Cerebellar nuclear complex (tissue), 1 donor: ENCODE data around the gene SHISA6.

ENCODE experiments used
- DNase-seq, 2 experiments: peaks; one replicate each; lab custom pipeline; 2025; lab: John Stamatoyannopoulos, UW

Gene SHISA6

DNA sequence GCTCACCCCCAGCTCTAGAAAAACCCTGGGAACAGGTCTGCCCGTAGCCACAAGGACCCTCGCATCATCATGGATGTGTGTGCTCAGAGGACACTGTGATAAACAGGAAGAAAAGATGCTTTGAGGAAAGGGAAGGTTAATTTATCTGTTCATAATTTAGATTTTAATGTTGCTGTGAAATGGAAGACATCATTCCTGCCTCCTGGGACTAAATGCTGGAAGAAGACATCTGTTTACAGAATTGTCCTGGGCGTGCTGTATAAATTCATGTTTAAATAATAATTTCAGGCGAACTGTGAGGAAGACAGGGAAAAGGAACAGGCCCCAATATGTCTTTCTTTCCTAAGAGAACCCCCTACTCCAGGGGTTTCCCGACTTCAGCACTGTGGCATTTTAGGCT is 112.6 kb downstream of the SHISA6 start:
- DNase-seq = no peak

DNA sequence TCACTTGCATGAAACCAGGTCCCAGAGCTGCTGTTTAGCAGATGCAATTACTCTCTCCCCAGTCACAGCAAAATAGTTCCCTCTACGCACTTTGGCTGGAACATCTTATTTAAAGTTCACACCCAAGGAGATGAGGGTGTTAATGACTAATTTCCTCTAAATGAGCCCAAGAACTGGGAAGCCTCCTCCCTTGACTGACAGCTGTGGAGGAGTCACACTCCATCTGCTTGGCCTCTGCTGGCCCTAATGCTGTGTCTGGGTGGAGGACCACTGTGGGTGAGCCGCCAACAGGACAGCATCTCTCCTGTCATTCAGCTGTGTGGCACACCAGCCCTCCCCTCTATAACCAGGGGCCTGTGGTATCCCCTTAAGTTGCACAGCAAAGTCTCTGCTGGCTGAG is 115.4 kb downstream of the SHISA6 start:
- DNase-seq = no peak

DNA sequence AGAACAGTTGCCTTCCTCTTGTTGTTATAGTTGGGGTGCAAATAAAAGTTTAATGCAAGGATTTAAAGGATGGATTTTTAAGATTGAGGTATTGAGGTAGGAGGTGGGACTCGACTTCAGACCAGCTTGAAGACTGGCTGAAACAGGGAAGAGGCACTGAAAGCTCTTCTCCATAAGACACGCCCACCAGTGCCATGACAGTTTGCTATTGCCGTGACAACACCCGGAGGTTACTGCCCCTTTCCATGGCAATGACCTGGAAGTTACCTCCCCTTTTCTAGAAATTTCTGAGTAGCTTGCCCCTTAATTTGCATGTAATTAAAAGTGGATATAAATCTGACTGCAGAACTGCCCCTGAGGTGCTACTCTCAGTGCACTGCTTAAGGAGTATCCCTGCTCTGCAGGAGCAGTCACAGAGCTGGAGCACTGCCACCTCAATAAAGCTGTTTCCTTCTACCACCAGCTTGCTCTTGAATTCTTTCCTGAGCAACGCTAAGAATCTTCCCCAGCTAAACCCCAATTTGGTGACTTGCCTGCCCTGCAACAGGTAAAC is 122.6 kb downstream of the SHISA6 start:
- DNase-seq = no peak

DNA sequence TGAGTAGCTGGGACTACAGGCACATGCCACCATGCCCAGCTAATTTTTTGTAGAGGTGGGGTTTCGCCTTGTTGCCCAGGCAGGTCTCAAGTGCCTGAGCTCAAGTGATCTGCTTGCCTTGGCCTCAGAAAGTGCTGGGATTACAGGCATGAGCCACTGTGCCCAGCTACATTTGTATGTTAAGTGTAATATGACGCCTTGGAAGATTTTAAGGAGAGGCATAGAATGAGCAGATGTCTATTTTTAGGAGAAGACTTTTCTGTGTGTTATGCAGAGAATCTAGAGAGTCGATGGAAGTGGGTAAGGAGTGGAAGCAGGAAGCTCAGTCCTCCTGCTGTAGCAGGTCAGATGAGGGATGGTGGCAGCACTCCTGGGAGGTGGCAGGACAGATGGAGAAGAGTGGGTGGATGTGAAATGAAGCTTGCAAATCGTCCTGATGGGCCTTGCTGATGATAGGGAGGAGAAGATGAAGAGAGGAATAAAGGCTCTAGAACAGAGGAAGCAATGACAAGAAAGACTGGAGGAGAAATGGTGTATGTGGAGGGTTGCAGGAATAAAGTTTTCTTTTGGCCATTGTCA is 125.3 kb downstream of the SHISA6 start:
- DNase-seq = no peak

DNA sequence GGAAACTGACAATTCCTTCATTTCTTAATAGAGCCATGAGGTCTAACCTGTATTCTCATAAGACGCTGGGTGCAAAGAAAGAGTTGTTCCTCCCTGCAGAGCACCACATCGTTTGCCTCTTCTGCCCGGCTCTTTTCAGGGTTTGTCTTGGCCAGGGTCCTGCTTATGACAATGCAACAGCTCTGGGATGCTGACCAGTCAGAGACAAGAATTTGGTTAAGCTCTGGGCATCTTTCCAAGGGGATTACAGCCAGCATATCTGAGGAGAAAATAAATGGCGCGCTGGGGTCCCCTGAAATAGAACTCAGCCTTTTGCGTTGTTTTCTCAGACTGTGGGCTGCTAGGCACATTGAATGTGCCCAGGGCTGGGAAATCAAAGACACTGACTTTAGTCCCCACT is 128.6 kb downstream of the SHISA6 start:
- no peak for DNase-seq

DNA sequence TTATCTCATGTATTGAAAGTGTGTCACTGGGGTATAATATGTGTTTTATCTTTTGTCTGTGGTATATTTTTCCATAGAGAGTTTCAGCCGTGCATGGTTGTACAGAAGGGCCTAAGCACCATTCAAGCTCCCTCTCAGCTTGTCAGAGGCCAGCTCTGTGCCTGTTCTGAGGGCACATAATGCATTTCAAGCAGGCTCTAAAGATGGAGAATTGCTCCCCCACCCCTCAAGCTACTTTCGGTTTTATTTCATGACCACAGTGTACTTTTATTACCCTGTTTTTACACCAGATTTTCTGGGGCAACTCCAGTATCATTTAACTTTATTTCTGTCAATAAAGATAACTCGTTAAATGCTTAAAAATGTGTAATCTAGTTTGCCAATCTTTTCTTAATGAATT is 131.7 kb downstream of the SHISA6 start:
- no peak for DNase-seq

DNA sequence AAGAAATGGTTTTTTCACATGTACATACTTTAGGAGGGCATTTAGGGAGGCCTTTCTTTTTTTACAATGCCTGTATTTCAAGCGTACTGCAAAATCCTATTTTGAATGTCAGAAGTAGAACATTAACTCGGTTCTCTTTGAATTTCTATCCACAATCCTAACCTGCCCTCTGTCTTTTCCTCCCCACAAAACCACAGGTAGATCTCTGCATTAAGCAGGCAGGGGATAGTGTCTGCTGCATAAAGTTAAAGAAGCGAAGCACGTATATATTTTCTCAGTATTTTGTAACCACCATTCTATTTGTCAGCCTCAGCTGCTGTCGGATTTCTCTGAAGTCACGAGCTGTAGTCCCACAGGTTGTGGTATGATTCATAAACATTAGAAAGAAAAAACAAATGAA is 137.5 kb downstream of the SHISA6 start:
- DNase-seq = no peak

DNA sequence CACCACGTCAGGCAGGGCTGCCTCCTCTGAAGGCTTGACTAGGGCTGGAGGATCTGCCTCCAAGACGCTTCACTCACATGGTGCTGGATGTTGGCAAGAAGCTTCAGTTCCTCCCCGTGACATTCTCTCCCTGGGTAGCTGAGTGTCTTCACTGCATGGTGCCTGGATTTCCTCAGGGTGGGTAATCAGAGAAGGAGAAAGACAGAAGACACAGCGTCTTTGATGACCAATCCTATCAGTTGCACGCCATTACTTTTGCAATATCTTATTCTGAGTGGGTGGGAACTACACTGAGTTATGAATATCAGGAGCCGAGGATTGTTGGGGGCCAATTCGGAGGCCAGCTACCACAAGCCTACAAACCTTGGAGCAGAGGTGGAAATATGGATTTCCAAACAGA is 139.7 kb downstream of the SHISA6 start:
- DNase-seq = no peak

DNA sequence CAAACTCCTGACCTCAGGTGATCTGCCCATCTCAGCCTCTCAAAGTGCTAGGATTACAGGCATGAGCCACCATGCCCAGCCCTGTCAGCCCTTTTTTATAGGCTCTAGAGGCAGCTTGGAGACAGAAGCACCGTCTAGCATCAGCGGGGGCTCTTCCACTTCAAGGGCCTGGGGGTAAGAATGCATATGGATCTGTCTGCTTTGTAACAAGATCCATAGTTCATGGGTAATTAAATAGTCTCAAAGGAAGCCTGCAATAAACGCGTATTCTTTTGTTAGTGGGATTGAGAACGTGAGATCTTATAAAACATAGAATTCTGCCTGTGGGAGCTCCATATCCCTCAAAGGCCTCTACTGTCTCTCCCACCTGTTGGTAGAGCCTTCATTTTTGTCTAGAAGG is 142.1 kb downstream of the SHISA6 start:
- DNase-seq = no peak

DNA sequence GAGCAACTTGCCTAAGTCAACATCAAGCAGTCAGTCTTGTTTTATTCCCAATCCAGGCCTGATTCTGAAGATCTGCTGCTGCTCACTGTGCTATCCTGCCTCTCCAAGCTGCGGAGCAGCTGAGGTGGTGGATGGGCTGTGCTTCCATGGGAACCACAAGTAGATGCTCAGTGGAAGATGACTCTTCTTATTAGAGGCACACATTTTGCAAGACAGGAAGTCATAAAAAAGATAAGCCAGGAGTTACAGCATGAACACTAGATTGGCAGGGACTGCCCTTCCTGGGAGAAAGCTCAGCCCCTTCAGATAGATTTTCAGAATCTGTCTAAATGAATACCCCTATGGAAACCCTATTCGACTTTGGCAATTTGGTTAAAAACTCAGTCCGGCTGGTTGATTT is 143.1 kb downstream of the SHISA6 start:
- no peak for DNase-seq

DNA sequence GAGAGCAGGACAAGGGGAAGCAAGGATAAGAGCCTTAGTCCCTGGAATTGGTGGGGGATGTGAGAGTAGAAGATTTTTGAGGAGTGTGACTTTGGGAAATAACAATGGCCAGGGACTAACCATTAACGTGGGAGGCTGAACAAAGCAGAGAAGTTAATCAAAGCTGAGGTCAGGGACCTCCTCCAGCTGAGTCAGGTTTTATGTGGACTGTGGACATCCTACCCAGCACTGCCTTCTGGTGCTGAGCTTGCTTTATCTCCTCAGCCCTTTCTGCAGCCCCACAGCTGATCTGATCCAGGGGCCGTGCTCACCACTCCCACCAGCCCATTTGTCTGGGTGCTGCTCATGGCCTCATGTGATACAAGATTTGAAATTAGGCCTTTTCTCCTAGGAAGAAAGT is 146.6 kb downstream of the SHISA6 start:
- no peak for DNase-seq

DNA sequence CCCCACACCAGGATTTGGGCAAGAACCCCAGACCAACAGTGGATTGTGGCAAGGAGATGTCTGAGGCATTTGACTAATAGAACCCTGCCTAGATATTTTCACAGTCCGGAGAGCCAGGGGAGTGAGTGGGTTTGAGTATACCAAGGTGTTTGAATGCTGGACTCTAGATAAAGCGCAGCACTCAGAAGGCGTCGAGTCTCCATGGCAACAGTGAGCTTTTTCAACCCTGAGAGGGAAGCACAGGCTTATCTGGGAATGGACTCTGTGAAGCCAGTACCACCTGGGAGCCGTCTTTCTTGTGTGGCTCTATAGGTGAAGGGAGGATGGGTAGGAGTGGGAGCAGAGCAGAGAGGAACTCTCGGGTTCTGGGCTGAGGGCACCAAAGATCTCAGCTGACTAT is 147.0 kb downstream of the SHISA6 start:
- no peak for DNase-seq

DNA sequence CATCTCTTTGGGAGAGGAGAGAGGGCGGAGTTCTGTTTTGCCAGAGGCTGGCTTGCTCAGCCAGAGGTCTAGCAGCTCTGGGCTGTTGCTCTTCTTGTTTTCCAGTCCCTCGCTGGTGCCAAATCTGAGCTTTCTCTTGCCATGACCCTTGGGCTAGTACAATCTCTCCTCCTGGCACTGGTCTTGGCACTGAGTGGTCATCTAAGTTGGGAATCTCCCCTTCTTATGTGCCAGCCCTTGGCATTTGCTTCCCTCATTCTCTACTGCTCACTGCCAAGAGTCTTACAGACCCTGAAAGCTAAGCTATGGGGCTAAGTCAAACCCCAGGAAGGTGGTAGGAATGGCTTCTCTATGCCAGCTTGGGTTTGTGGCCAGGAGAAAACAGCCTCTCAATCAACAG is 148.6 kb downstream of the SHISA6 start:
- DNase-seq = no peak

DNA sequence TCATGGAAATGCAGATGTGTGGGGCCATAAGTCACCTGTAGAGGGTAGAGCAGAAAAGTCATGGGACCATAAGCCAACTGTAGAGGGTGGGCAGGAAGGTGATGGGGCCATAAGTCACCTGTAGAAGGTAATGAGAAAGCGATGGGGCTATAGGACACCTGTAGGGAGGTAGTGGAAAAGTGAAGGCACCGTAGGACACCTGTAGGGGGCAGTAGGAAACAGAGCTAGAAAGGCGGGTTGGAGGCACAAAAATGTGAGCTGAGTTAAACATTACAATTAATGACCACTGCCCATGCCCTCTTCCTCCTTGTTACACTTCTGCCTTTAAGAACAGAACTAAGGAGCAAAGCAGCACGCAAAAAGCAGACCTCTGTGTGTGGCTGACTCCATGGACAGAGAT is 150.1 kb downstream of the SHISA6 start:
- DNase-seq = no peak

DNA sequence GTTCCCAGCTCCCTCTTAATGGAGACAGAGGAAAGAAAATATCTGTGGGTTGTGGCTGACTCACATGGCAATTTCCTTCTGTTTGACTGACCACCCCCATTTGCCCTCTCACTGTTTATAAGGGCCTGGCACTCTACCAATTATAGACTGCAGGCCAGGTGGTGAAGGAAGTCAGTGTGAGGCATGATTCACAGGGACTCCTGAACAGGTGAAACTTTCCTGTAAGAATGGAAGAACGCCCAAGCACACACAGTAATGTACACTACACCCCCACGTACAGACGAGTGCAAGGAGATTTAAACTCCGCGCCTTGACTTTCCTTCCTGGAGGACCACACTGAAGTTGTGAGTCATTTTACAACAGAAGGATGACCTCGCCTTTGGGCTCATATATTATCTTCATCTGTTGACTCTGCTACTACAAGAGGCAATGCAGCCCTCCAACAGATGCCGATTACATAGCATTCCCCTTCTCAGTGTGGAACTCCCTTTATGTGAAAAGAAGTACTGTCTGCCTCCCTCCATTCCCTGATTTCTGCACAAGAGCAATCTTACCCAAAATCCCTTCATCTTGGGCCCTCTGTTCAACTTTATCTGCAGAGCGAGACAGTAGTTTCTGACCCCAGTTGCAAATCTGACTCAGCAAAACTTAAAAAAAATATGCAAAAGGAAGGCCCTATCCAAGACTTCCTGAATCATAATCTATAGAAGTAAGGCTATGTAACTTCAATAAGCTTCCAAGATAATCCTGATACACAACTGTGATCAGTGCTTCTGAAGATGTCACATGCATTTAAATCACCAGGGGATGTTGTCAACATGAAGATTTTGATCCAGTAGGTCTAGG is 163.6 kb downstream of the SHISA6 start:
- no peak for DNase-seq

DNA sequence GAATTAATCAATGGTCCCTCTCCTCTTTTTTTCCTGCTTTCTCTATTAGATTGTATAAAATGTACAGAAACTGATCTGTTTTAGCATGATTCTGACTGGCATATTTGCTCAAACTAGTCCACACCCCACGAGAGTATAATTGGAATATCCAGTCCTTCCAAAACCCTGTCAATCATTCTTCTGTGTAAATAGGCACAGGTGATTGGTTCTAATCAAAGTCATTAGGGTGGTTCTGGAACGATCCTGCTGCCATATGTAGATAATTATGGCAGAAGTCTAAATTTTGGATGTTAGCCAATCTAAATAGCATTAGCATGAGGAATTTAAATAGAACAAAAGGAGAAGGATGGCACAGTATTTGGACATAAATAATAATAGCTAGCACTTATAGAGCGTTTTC is 165.7 kb downstream of the SHISA6 start:
- no peak for DNase-seq

DNA sequence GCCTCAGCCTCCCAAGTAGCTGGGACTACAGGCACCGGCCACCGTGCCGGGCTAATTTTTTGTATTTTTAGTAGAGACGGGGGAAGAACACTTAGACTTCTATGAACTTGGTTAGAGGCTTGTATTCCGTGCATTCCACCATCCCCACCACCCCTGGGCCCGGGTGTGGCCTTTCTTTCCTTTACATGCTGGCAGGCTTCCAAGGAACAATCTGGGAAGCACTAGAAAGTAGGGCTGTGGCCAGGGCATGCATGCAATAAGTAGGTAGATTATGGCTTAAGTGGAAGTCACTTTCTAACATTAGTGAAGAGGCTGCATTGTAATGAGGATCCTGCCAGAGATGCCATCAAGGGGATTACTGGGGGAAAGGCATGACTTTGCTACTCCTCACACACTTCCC is 171.6 kb downstream of the SHISA6 start:
- DNase-seq = no peak

DNA sequence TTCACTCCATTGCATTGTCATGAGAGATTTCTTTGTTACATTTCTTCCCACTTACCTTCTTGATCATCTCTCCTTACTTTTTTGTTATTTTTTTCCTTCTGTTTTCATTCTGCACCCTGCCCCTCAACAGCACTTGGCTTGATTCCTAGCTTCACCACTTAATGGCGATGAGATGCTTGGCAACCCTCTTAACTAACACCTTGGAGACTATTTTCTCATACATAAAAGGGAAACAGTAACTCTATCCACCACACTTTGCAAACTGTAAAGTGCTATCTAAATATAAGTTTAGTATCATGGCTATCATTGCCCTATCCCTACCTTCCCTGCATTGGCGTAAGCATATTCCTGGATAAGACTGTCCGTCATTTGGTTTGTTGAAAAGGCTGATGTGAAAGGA is 177.3 kb downstream of the SHISA6 start:
- no peak for DNase-seq

DNA sequence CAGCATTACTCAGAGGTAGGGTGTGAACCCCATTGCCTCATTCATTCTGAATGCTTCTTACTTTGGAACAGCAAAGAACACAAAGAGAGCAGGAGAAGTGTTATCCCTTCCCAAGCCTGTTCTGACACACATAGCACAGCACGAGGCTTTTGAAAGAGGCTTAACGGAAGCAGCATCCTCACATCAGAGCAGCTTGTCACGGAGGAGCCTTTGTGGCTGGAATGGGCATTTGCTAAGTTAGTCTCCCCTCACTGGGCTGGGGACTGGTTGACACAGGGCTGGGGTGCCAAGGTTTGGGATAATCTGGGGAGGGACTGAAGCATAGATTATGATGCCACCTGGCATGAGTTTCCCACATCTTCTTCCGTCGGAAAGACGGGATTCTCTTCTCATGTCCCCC is 189.7 kb downstream of the SHISA6 start:
- DNase-seq = no peak

DNA sequence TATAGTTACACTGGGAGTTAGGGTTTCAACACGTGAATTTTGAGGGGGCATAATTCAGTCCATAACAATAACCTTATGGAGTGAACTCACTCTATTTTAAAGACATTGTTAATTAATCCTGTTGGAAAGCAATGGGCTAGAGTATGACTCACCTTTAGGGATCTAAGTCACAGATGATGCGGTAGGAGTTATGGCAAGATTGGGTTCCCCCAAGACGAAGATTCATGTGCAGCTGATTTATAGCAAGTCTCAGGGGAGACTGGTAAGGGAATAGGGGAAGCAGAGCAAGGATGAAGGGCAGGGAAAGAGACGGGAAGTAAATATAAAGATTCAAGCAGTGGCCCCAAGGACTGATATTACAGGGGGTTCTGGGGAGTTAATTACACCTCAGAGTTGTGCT is 197.7 kb downstream of the SHISA6 start:
- DNase-seq = no peak

DNA sequence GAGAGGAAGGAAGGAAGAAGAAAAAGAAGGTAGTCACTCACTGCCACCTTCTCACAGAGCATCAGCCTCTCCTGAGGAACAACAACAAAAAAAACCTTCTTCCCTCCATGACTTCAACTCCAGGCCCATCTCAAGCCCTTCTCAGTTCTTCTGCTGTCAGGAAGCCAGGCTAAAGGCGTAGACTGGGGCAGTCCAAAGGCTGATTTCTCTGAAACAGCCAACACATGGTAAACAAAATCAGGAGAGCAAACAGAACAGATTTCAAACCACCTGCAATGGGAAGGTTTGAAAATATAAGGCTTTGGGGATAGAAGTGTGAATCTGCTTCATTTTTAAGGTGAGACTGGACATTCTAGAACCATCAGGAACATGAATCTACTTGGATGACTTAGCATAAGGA is 200.0 kb downstream of the SHISA6 start:
- no peak for DNase-seq

DNA sequence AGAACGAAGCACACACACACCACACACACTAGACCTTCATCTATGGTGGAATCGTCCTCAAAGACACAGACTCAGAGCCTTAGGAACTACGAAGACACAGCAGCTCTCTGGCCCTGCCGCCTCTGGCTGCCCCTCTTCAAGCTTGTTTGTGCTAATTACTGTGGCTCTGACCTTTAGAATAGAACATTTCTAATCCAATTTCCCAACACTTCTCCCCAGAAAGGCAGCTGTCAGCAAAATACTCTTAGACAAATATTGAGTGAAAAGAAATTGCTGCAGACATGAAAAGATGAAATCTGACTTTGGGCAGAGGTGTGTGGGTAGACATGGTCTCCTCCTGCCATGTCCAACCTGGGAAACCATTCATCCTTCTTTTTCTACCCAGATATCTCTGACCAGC is 205.3 kb downstream of the SHISA6 start:
- DNase-seq = no peak

DNA sequence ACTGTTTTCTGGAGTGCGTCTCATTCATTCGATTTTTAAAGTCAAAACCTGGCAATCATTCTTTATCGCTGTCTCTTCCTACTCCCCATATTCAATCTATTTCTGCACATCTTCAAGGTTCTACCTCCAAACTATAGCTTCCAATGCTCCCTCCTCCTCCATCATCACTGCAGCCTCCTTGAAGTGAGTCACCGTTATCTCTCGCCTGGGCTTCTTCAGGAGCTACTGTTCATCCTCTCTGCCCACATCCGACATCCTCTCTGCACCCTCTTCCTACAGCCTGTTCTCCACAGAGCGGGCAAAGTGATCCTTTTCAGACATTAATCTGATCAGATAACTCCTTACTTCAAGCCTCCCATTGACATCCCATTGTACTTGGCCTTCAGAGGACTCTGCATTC is 213.1 kb downstream of the SHISA6 start:
- DNase-seq = no peak

DNA sequence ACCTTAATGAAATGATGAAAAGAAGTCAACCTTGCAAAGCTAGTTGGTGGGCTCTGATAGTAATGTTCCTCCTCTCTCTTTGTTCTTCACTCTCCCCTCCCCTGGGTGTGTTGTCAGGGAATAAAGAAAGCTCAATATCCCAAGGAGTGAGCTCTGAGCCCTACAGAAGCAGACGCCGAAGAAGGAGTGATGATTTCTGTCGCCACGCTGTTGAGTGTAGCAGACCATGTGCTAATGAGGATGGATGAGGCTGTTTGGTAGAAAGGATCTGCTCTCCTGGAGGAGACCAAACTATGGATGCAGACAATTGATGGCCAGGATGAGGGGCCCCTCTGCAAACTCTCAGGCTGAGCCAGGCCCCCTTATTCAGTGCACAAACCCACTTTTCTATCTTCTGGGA is 217.3 kb downstream of the SHISA6 start:
- no peak for DNase-seq
